Lung (tissue), 12 donors: ENCODE results near the gene TMEM214. TPM values are rescaled to one million over a fixed set of nuclear protein-coding genes. Genes with fewer than 3 reads are reported as not detected.
A peak's percentile ranks its signal among the peaks of the same experiment; 100 is the strongest.

Experiments
- ATAC-seq: fragments of 200-7000 bp; cut with Tn5 transposase; one replicate; pipeline ENCODE4 v1.9.1; 2020; ENCODE audit warnings: moderate number of reproducible peaks; ENCODE audit not compliant: insufficient read depth, low FRiP score
- DNase-seq, 3 donors: peaks; one replicate each; pipeline ENCODE4 v3.0.0-alpha.2; 2013 to 2017
- H3K27ac ChIP-seq, 2 donors: one replicate each; pipeline ENCODE4 v1.5.1; 2013; ENCODE audit warnings: mild to moderate bottlenecking in 2 of 2, moderate library complexity in 2 of 2, control low read depth in 1 of 2, inconsistent platforms in 1 of 2, low read depth in 1 of 2, low read length in 1 of 2
- H3K27me3 ChIP-seq, 3 donors: one replicate each; pipeline ENCODE4 v1.5.1; 2013; ENCODE audit warnings: low read length in 2 of 3; ENCODE audit not compliant: control insufficient read depth in 3 of 3, insufficient read depth in 3 of 3
- H3K36me3 ChIP-seq, 4 donors: one replicate each; pipeline ENCODE4 v1.5.1; 2013; ENCODE audit warnings: low read length in 4 of 4, mild to moderate bottlenecking in 1 of 4, moderate library complexity in 1 of 4; ENCODE audit not compliant: control insufficient read depth in 4 of 4, insufficient read depth in 4 of 4
- H3K4me1 ChIP-seq, 5 donors: one replicate each; pipeline ENCODE4 v1.5.1; 2013; ENCODE audit warnings: low read length in 5 of 5, mild to moderate bottlenecking in 2 of 5, moderate library complexity in 1 of 5; ENCODE audit not compliant: control insufficient read depth in 5 of 5, insufficient read depth in 5 of 5
- H3K4me3 ChIP-seq: one replicate; pipeline ENCODE4 v1.5.1; 2013; ENCODE audit warnings: mild to moderate bottlenecking, control low read depth, moderate library complexity
- H3K9ac ChIP-seq, 2 donors: one replicate each; pipeline ENCODE4 v1.5.1; 2013; ENCODE audit warnings: low read length in 2 of 2, control low read depth in 1 of 2; ENCODE audit not compliant: insufficient read depth in 1 of 2
- H3K9me3 ChIP-seq, 4 donors: one replicate each; pipeline ENCODE4 v1.5.1; 2013; ENCODE audit warnings: low read length in 3 of 4, mild to moderate bottlenecking in 1 of 4, moderate library complexity in 1 of 4; ENCODE audit not compliant: control insufficient read depth in 4 of 4, insufficient read depth in 3 of 4
- CTCF ChIP-seq: IDR thresholded peaks from 2 replicates; pipeline ENCODE4 v1.5.1; 2012; ENCODE audit warnings: mild to moderate bottlenecking; ENCODE audit errors: control extremely low read depth, extremely low read depth
- WGBS, 2 donors: extraction: QIAGEN DNeasy Blood & Tissue Kit; methylation state at CpG; one replicate each; pipeline ENCODE4 v1.1.7; 2013; 5-methylcytosine and 5-hydroxymethylcytosine counted together
- polyA plus RNA-seq, 2 donors: library from polyadenylated mRNA; stranded (reverse); fragments of 200-250 nt; gene quantifications; one replicate each; pipeline ENCODE4 v1.2.1, GENCODE V29; 2013
- total RNA-seq, 2 donors: library from RNA; depleted of rRNA in 1 of 2; stranded (reverse); fragments of >200 nt in 1 of 2; gene quantifications; one replicate each; pipeline ENCODE4 v1.2.1, GENCODE V29; 2014 to 2021
- donor health status: control.
- donor health status: control.
- donor health status: Bipolar disorder and iron deficiency.
- donor health status: healthy.
- donor health status: DM: yes; HTN: yes; CAD: no.

The TMEM214 gene
- total and polyA plus RNA-seq, 4 donors: 34.3 to 99.2 (median 59.6) TPM

- Histone ChIP-seq H3K27ac (peak overlapping the region in 1 of 2 donors; percentile 4), H3K4me3 (no peak overlapping the region), H3K9ac (peak overlapping the region in 1 of 2 donors; percentile 24), H3K36me3 (peaks cover 0 to 28% (median 7%) of the 10 kb centered on the region in 4 donors), H3K9me3 (no peaks in the 10 kb centered on the region), H3K27me3 (no peaks in the 10 kb centered on the region), H3K4me1 (peaks cover 0 to 81% (median 32%) of the 10 kb centered on the region in 5 donors)
- TF ChIP-seq CTCF: no peak
- 63 to 78% methylated on average over 7 of the region's 7 CpGs for WGBS, 2 donors
- DNase-seq (no peak), ATAC-seq (no peak)
Measured at GRCh38 chr2:27077231-27077630, 44.5 kb downstream of the TMEM214 start.

GRCh38 chr2:27078267-27079194 is 45.8 kb downstream of the TMEM214 start, which contains the start of gene EMILIN1:
TSS of gene EMILIN1 (plus strand) at chr2:27078615. CDS start at chr2:27079066, 451 bp downstream.
- Histone ChIP-seq H3K9ac (peak within 1 kb of the TSS in 1 of 2 donors; percentile 61), H3K36me3 (peaks cover 0 to 31% (median 7%) of the 10 kb centered on the region in 4 donors), H3K4me3 (peak within 1 kb of the TSS; percentile 41), H3K27ac (peak within 1 kb of the TSS; percentile 68 to 70), H3K9me3 (no peaks in the 10 kb centered on the region), H3K4me1 (peaks cover 0 to 76% (median 22%) of the 10 kb centered on the region in 5 donors), H3K27me3 (no peaks in the 10 kb centered on the region)
- no peak for TF ChIP-seq CTCF
- whole genome bisulfite sequencing, 2 donors: 37 to 45% methylated on average over 32 to 41 of the region's 41 CpGs
- DNase-seq: peak; percentile 96 to 99 (median 98)
- no peak for ATAC-seq

- 68 to 76% methylated on average over 14 of the region's 14 CpGs for WGBS, 2 donors
Measured at GRCh38 chr2:27079233-27080139, 46.7 kb downstream of the TMEM214 start.

More at GRCh38 chr2:27079233-27080139, 46.7 kb downstream of the TMEM214 start:
- Histone ChIP-seq H3K36me3 (peaks cover 0 to 40% (median 9%) of the 10 kb centered on the region in 4 donors), H3K27ac (peak overlapping the region; percentile 63 to 70), H3K9me3 (no peaks in the 10 kb centered on the region), H3K4me3 (peak overlapping the region; percentile 41), H3K9ac (peak overlapping the region in 1 of 2 donors; percentile 67), H3K27me3 (no peaks in the 10 kb centered on the region), H3K4me1 (peaks cover 0 to 71% (median 24%) of the 10 kb centered on the region in 5 donors)
- ATAC-seq: no peak
- no peak for TF ChIP-seq CTCF
- DNase-seq: no peak
